NCI-H2227 (cell line): ENCODE results near the gene FJX1.
"Not testable (repeated sequence)": the region's sequence is repeated elsewhere in the genome, so short reads cannot be mapped to it uniquely, and the experiment has no call there.

ENCODE experiments used
- DNase-seq: peaks from one replicate; lab custom pipeline; 2025; ENCODE audit not compliant: unreplicated experiment; lab: John Stamatoyannopoulos, UW

Gene FJX1

DNA sequence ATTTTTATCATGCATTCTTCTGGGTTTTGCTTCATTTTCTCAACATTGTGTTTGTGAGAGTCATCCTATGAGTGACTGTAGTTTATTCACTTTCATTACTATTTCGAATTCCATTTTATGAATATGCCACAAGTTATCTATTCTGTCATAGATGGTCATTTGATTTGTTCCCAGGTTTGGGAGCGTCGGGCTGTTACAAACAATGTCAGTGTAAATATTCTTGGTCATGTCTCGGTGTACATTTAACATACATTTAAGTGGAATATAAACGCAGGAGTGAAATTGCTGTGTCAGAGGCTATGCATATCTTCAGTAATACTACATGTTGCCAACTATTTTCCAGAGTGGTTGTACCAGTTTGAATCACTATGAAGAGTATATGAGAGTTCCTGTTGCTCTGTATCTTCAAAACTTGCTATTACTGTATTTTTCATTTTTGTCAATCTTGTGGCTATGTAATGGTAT lies 46.7 kb downstream of the FJX1 start:
- DNase-seq, result peak; percentile 27

DNA sequence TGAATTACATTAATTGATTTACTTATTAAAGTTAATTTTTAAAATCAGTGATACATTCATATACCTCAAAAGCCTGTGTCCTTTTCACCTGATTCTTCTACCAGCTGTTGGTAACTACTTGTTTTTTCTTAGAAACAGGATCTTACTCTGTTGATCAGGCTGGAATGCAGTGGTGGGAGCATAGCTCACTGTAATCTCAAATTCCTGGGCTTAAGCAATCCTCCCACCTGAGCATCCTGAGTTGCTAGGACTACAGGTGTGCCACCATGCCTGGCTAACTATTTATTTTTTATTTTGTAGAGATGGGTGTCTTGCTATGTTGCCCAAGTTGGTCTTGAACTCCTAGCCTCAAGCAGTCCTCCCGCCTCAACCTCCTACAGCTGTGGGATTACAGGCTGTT lies 49.0 kb downstream of the FJX1 start:
- DNase-seq, result no peak

DNA sequence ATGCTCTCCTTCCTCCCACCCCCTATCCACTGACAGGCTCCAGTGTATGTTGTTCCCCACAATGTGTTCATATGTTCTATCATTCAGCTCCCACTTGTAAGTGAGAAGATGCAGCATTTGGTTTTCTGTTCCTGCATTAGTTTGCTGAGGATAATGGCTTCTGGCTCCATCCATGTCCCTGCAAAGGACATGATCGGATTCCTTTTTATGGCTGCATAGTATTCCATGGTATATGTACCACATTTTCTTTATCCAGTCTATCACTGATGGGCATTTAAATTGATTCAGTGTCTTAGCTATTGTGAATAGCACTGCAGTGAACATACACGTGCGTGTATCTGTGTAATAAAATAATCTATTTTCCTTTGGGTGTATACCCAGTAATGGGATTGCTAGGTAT lies 50.1 kb downstream of the FJX1 start:
- not testable (repeated sequence) for DNase-seq
